Gastrocnemius medialis (tissue), 4 donors: Measurements from ENCODE around the gene GYPA.
"Not testable (repeated sequence)": the region's sequence is repeated elsewhere in the genome, so short reads cannot be mapped to it uniquely, and the experiment has no call there.

Experiments
- POLR2A ChIP-seq, 2 donors: fragments of 450-650 bp; IDR thresholded peaks; one replicate each; pipeline ENCODE4 v1.6.1; 2017; ENCODE audit warnings: antibody characterized with exemption in 2 of 2, mild to moderate bottlenecking in 2 of 2, moderate library complexity in 2 of 2
- TF ChIP-seq, protein P1 (sequence below), 5 experiments: fragments of 450-650 bp in 3 of 5; fragments of 200-600 bp in 2 of 5; sonication (generic) in 2 of 5; IDR thresholded peaks in 4 of 5; conservative IDR thresholded peaks in 1 of 5; 1 replicate in 4 of 5; 2 replicates in 1 of 5; pipeline ENCODE4 v1.5.1; 2016 to 2019; ENCODE audit warnings: antibody characterized with exemption in 5 of 5, mild to moderate bottlenecking in 3 of 5, moderate library complexity in 3 of 5

DNA sequence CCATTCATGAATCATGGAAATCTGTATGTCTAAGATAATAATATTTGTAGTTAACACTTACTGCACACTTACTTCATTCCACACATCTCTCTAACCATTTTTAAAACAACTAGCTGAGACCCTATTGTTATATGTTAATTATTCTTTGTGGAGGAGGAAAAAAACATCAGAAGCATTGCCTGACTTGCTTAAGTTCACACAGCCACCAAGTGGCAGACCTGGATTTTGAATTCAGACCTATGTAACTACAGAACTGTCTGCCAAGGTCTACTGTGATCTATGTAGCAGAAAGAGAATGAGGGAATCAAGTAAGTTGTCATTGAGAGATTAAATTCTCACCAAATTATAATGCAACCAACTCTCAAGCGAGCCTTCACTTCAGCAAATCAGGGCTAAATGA is 10.4 kb downstream of the GYPA start:
- TF ChIP-seq, protein P1, sequence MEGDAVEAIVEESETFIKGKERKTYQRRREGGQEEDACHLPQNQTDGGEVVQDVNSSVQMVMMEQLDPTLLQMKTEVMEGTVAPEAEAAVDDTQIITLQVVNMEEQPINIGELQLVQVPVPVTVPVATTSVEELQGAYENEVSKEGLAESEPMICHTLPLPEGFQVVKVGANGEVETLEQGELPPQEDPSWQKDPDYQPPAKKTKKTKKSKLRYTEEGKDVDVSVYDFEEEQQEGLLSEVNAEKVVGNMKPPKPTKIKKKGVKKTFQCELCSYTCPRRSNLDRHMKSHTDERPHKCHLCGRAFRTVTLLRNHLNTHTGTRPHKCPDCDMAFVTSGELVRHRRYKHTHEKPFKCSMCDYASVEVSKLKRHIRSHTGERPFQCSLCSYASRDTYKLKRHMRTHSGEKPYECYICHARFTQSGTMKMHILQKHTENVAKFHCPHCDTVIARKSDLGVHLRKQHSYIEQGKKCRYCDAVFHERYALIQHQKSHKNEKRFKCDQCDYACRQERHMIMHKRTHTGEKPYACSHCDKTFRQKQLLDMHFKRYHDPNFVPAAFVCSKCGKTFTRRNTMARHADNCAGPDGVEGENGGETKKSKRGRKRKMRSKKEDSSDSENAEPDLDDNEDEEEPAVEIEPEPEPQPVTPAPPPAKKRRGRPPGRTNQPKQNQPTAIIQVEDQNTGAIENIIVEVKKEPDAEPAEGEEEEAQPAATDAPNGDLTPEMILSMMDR (IDR thresholded peaks at IDR 0.05 in 4 of 5, conservative IDR thresholded peaks at IDR 0.05 in 1 of 5), result not testable (repeated sequence)
- TF ChIP-seq POLR2A (IDR thresholded peaks at IDR 0.05), result not testable (repeated sequence)
